ENCODE results near the gene IQSEC1.

Gene IQSEC1

GRCh38 chr3:13107661-13108060 is 34.4 kb upstream of the IQSEC1 start:
- DNase-seq (ENCODE audit: low read depth in 1 of 2, low spot score in 1 of 2), result no peak

GRCh38 chr3:13106308-13107001 is 33.2 kb upstream of the IQSEC1 start:
- DNase-seq (ENCODE audit: low read depth in 1 of 2, low spot score in 1 of 2), result no peak

- DNase-seq (ENCODE audit: low read depth in 1 of 2, low spot score in 1 of 2), result no peak
Measured at GRCh38 chr3:13105896-13106250, 32.6 kb upstream of the IQSEC1 start.

GRCh38 chr3:13105181-13105895 is 32.1 kb upstream of the IQSEC1 start:
- DNase-seq (ENCODE audit: low read depth in 1 of 2, low spot score in 1 of 2), result no peak

GRCh38 chr3:13104511-13104910 is 31.3 kb upstream of the IQSEC1 start:
- DNase-seq (ENCODE audit: low read depth in 1 of 2, low spot score in 1 of 2), result no peak

GRCh38 chr3:13103416-13104058 is 30.3 kb upstream of the IQSEC1 start:
- no peak for DNase-seq (ENCODE audit: low read depth in 1 of 2, low spot score in 1 of 2)

GRCh38 chr3:13102386-13103345 is 29.4 kb upstream of the IQSEC1 start:
- DNase-seq (ENCODE audit: low read depth in 1 of 2, low spot score in 1 of 2), result no peak

GRCh38 chr3:13099707-13100106 is 26.5 kb upstream of the IQSEC1 start:
- DNase-seq (ENCODE audit: low read depth in 1 of 2, low spot score in 1 of 2), result no peak

- DNase-seq (ENCODE audit: low read depth in 1 of 2, low spot score in 1 of 2), result no peak
Measured at GRCh38 chr3:13098192-13098988, 25.2 kb upstream of the IQSEC1 start.

- DNase-seq (ENCODE audit: low read depth in 1 of 2, low spot score in 1 of 2), result no peak
Measured at GRCh38 chr3:13096356-13096755, 23.1 kb upstream of the IQSEC1 start.

GRCh38 chr3:13095408-13095937 is 22.2 kb upstream of the IQSEC1 start:
- DNase-seq (ENCODE audit: low read depth in 1 of 2, low spot score in 1 of 2), result no peak

- no peak for DNase-seq (ENCODE audit: low read depth in 1 of 2, low spot score in 1 of 2)
Measured at GRCh38 chr3:13093687-13094086, 20.5 kb upstream of the IQSEC1 start.

GRCh38 chr3:13092621-13093617 is 19.7 kb upstream of the IQSEC1 start:
- DNase-seq (ENCODE audit: low read depth in 1 of 2, low spot score in 1 of 2), result no peak

- peak; percentile 63 to 64 for DNase-seq (ENCODE audit: low read depth in 1 of 2, low spot score in 1 of 2)
Measured at GRCh38 chr3:13091898-13092611, 18.8 kb upstream of the IQSEC1 start.

- no peak for DNase-seq (ENCODE audit: low read depth in 1 of 2, low spot score in 1 of 2)
Measured at GRCh38 chr3:13088028-13089006, 15.1 kb upstream of the IQSEC1 start.

GRCh38 chr3:13087320-13087990 is 14.2 kb upstream of the IQSEC1 start:
- no peak for DNase-seq (ENCODE audit: low read depth in 1 of 2, low spot score in 1 of 2)
